Activated T-helper 1 cell treated with anti-CD3 and anti-CD28 coated beads, Interleukin-12 subunit alpha, Interleukin-12 subunit beta, Interleukin-2, Interleukin-4 antibody, amounts not matched to agents 30 ng/mL and 10 ng/mL and 1 ng/mL, durations not matched to agents 14 hours and 24 hours and 36 hours (primary cell): ENCODE measurements around the gene PYM1. TPM values are rescaled to one million over a fixed set of nuclear protein-coding genes. Genes with fewer than 3 reads are reported as not detected.

ENCODE experiments used
- DNase-seq: peaks from one replicate; pipeline ENCODE4 v3.0.0; 2021; ENCODE audit warnings: low spot score
- H3K27ac Mint-ChIP-seq: one replicate; pipeline ENCODE4 v1.8.0; 2021; ENCODE audit warnings: mild to moderate bottlenecking, mixed read lengths
- H3K27me3 Mint-ChIP-seq: one replicate; pipeline ENCODE4 v1.8.0; 2022; ENCODE audit warnings: mild to moderate bottlenecking, moderate library complexity, mixed read lengths; ENCODE audit not compliant: insufficient read depth
- H3K36me3 Mint-ChIP-seq: one replicate; pipeline ENCODE4 v1.8.0; 2021; ENCODE audit warnings: low read depth, mixed read lengths
- H3K4me1 Mint-ChIP-seq: one replicate; pipeline ENCODE4 v1.8.0; 2021; ENCODE audit warnings: low read depth, mixed read lengths
- H3K4me3 Mint-ChIP-seq: one replicate; pipeline ENCODE4 v1.8.0; 2021; ENCODE audit warnings: mild to moderate bottlenecking, moderate library complexity, mixed read lengths
- H3K9me3 Mint-ChIP-seq: one replicate; pipeline ENCODE4 v1.8.0; 2021; ENCODE audit warnings: mixed read lengths
- intact Hi-C: fragments of 100-400 bp; cut with micrococcal nuclease; formaldehyde crosslinking; loops from one replicate; pipeline ENCODE4 v1.15.1; 2024
- total RNA-seq: library from RNA; stranded (reverse); gene quantifications from 2 replicates; pipeline ENCODE4 v1.2.3, GENCODE V29; 2022

Gene PYM1
- total RNA-seq: 38.8 and 40.5 TPM in 2 replicates

DNA sequence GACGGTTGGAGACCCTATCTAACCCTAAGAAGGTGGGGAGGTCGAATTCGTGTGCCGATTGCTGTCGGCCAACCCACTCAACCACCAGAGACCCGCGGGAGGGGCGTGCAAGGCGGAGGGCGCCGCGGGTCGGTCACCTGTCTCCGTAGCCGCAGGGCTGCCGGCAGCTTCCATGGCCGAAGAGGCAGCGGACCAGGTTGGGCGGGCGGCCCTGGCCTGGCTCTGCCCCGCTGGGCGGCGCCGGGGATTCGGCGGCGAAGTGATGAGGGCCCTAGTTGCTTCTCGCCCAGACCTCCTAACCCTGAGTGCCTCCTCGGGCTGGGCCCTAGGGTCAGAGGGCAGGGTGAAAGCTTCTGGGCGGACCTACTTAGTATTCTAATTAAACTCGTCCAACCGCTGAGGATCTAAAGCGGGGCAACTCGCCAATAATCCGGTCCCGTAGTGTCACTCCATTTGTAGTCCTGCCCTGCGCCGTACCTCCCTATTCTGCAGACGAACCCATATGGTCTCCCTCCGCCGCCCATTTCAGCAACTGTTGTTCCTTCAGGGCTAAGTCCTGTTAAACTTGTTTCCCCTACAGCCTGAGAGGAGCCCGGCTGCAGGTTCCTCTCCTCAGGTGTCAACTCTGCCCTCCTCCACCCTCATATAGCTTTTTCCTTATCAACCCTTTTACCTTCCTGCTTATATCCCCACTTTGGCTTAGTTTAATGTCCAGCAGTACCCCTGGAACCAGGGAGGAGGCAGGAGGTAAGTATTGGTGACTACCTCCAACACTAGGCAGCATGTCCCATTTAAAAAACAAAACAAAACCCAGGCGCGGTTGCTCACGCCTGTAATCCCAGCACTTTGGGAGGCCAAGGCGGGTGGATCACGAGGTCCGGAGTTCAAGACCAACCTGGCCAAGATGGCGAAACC lies at the start of gene PYM1:
Gene PYM1 (minus strand): TSS at position 307 of the 915 bp plus-strand sequence. CDS start 133 bp downstream, at position 174.
- no peaks in the 10 kb centered on the region for H3K9me3 Mint-ChIP-seq
- peaks cover 26% of the 10 kb centered on the region for H3K36me3 Mint-ChIP-seq
- peaks cover 48% of the 10 kb centered on the region for H3K4me1 Mint-ChIP-seq
- peak within 1 kb of the TSS; percentile 98 for H3K27ac Mint-ChIP-seq
- no peaks in the 10 kb centered on the region for H3K27me3 Mint-ChIP-seq
- H3K4me3 Mint-ChIP-seq: peak within 1 kb of the TSS; percentile 99
- peak; percentile 66 for DNase-seq
- intact Hi-C loops: loop anchor here (1.0 to 5.0 kb wide), 9 partner anchors 12 to 1824 kb away; partner anchors contain the start of genes CDK4, DDIT3, DNAJC14 and MBD6

DNA sequence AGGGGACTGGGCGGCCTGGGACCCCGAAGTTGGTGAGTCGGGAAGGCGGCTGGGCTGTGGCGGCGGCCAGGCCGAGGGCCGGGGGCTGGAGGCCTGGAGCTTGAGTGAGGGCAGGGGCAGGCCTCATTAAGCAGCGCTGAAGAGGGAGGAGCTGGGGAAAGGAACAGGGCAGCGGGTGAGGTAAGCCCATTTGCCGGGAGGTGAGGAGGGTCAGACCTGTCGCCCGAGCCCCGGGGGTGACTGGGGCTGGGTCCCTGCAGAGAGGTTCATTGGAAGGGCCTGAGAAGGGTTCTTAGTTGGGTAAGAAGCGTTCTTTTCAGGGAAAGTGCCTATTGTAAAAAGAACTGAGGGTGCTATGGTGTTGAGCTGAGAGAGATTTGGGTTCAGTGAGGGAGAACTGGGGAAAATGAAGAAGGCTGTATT lies 46.6 kb upstream of the PYM1 start:
- H3K36me3 Mint-ChIP-seq: peaks cover 18% of the 10 kb centered on the region
- peak; percentile 51 for DNase-seq
- H3K9me3 Mint-ChIP-seq: no peaks in the 10 kb centered on the region
- no peaks in the 10 kb centered on the region for H3K27me3 Mint-ChIP-seq
- H3K4me1 Mint-ChIP-seq: peaks cover 25% of the 10 kb centered on the region
- H3K27ac Mint-ChIP-seq: no peak overlapping the region
- H3K4me3 Mint-ChIP-seq: no peak overlapping the region
- intact Hi-C loops: loop anchor here (1.0 to 5.0 kb wide), 4 partner anchors 8 to 1023 kb away; partner anchors contain the start of genes CDK2, NABP2, PMEL and RNF41

DNA sequence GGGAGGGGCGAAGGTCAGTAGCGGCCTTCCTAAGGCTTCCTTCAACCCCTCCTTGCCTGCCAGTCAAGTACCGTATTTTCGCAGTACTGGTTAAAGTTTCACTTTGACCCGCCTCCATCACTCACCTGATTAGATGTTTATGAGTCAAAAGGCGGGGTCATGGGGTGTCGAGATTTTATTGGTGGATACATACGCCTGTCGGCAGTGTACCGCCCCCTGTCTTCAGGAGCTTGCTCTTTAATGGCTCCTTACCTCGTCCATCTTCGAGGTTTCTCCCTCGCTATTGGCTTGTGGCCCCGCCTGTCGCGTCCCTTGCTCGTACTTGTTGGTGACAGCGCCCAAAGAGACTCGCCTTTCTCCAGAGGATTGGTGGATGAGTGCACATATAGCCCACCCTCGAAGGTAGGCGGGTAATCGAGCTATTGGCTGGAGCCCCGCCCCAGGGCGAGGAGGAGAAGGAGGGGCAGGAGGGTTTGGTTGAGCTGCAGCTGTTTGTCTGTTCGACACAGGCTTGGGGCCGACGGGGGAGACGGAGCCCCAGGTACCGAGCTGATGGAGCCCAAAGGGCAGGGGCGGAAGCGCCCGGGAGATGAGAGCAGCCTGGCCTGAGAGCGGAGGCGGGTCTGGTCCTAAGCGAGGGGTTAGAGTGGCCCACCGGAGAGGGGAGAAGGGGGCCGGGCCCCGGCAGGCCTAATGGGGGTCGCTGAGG lies 46.1 kb upstream of the PYM1 start, which contains the start of gene RAB5B:
Gene RAB5B (plus strand): TSS at position 480 of the 709 bp plus-strand sequence. CDS start 12,883 bp downstream, outside the sequence.
- no peak within 1 kb of the TSS for H3K27ac Mint-ChIP-seq
- intact Hi-C loops: loop anchor here (1.0 to 5.0 kb wide), 15 partner anchors 7 to 1024 kb away; partner anchors contain the start of genes BLOC1S1, CDK2, DNAJC14 and ESYT1
- H3K27me3 Mint-ChIP-seq: no peaks in the 10 kb centered on the region
- H3K4me3 Mint-ChIP-seq: no peak within 1 kb of the TSS
- peak; percentile 98 for DNase-seq
- no peaks in the 10 kb centered on the region for H3K9me3 Mint-ChIP-seq
- H3K36me3 Mint-ChIP-seq: peaks cover 19% of the 10 kb centered on the region
- H3K4me1 Mint-ChIP-seq: peaks cover 20% of the 10 kb centered on the region

DNA sequence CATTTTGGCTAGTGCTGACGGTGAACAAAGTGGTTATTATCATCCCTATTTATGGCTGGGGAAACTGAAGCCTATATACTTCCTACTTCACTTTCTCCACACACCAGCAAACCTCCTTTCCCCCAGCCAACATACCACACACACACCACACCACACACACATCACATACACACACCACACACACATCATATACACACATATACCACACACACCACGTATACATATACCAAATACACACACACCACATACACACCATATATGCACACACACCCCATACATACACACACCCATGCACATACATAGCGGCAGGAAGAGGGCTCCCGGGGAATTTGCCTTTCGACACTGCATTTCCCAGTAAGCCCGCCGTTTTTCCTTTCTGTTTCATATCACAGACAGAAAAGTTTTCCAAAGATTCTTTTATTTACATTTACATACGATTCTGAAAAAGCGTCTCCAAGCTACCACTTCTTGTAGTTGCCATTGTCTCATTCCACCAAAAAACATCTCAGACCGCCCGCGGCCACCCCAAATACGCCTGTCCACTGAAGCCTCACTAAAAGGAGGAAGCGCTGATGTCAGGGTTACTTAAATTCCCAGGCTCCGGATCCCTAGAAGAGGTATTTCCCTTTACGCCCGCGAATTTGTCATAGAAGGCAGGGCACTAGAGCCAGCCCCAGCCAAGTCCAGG lies 45.4 kb upstream of the PYM1 start:
- Mint-ChIP-seq H3K4me3 (no peak overlapping the region), H3K9me3 (no peaks in the 10 kb centered on the region), H3K27me3 (no peaks in the 10 kb centered on the region), H3K27ac (no peak overlapping the region), H3K4me1 (peaks cover 26% of the 10 kb centered on the region), H3K36me3 (peaks cover 20% of the 10 kb centered on the region)
- peak; percentile 15 for DNase-seq
- intact Hi-C loops: loop anchor here (1.0 to 5.0 kb wide), 13 partner anchors 23 to 1024 kb away; partner anchors contain the start of genes BLOC1S1, DNAJC14, ESYT1 and IKZF4

DNA sequence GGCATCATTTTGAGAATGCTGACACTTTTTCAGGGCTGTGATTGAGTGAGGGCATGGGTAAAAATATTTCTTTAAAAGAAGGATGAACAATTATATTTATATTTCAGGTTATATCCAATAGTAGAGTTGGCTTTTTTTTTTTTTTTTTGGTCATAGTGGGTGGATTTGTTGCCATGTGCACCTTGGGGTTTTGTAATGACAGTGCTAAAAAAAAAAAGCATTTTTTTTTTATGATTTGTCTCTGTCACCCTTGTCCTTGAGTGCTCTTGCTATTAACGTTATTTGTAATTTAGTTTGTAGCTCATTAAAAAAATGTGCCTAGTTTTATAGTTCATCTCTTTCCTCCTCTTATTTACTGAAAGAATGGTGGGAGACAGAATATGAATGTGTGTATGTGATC lies 44.8 kb upstream of the PYM1 start:
- no peak overlapping the region for H3K27ac Mint-ChIP-seq
- intact Hi-C loops: loop anchor here (2.0 to 5.0 kb wide), 3 partner anchors 48 to 1025 kb away; partner anchors contain the start of genes IKZF4, NABP2 and RNF41
- H3K9me3 Mint-ChIP-seq: no peaks in the 10 kb centered on the region
- H3K4me1 Mint-ChIP-seq: peaks cover 32% of the 10 kb centered on the region
- H3K27me3 Mint-ChIP-seq: no peaks in the 10 kb centered on the region
- DNase-seq: no peak
- H3K36me3 Mint-ChIP-seq: peaks cover 24% of the 10 kb centered on the region
- H3K4me3 Mint-ChIP-seq: peak overlapping the region; percentile 15

DNA sequence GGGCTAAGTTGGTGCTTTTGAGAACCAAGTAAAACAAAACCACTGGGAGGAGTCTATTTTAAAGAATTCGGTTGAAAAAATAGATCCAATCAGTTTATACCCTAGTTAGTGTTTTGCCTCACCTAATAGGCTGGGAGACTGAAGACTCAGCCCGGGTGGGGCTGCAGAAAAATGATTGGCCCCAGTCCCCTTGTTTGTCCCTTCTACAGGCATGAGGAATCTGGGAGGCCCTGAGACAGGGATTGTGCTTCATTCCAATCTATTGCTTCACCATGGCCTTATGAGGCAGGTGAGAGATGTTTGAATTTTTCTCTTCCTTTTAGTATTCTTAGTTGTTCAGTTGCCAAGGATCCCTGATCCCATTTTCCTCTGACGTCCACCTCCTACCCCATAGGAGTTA lies 44.3 kb upstream of the PYM1 start:
- H3K4me3 Mint-ChIP-seq: peak overlapping the region; percentile 15
- peaks cover 29% of the 10 kb centered on the region for H3K4me1 Mint-ChIP-seq
- no peak for DNase-seq
- H3K9me3 Mint-ChIP-seq: no peaks in the 10 kb centered on the region
- intact Hi-C loops: loop anchor here (2.0 to 5.0 kb wide), 3 partner anchors 49 to 1025 kb away; partner anchors contain the start of genes IKZF4, NABP2 and RNF41
- peaks cover 24% of the 10 kb centered on the region for H3K36me3 Mint-ChIP-seq
- H3K27me3 Mint-ChIP-seq: no peaks in the 10 kb centered on the region
- H3K27ac Mint-ChIP-seq: no peak overlapping the region

DNA sequence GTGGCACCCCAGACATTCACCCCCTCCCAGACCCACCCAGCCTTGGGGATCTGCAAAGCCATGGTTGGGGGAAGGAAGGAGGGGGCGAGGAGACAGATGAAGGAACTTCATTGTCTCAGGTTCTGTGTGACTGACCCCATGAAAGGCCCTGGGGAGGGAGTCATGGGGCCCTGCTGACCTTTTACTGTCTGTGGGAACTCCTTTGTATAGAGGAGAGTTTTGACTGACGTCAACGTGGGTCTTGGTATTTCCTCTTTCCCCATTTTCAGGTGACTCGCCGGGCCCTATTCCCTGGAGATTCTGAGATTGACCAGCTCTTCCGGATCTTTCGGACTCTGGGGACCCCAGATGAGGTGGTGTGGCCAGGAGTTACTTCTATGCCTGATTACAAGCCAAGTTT lies 43.1 kb upstream of the PYM1 start:
- intact Hi-C loops: loop anchor here (5.0 kb wide), 2 partner anchors 252 to 1027 kb away; partner anchors contain the start of genes NABP2 and RNF41
- no peak overlapping the region for H3K27ac Mint-ChIP-seq

DNA sequence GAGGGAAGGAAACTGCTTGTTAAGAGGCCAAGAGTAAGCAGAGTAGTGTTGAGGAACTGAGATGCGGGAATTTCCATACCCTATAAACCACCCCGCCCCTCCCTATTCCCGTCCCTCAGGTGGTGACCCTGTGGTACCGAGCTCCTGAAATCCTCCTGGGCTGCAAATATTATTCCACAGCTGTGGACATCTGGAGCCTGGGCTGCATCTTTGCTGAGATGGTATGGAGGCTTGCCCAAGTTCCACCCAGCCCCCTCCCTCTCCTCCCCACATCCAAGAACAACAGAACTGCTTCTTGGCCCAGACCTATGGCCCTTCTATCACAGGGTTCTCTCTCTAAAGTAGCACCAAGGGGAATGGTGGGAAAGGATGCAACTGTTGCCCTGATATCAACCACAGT lies 41.7 kb upstream of the PYM1 start:
- Mint-ChIP-seq H3K27ac (no peak overlapping the region), H3K36me3 (peaks cover 21% of the 10 kb centered on the region), H3K4me1 (peaks cover 41% of the 10 kb centered on the region), H3K27me3 (no peaks in the 10 kb centered on the region), H3K4me3 (no peak overlapping the region), H3K9me3 (no peaks in the 10 kb centered on the region)
- no peak for DNase-seq
- intact Hi-C loops: no loop called here

More for the DNA sequence above, 43.1 kb upstream of the PYM1 start:
- H3K4me1 Mint-ChIP-seq: peaks cover 34% of the 10 kb centered on the region
- no peak overlapping the region for H3K4me3 Mint-ChIP-seq
- H3K9me3 Mint-ChIP-seq: no peaks in the 10 kb centered on the region
- DNase-seq: no peak
- peaks cover 23% of the 10 kb centered on the region for H3K36me3 Mint-ChIP-seq
- no peaks in the 10 kb centered on the region for H3K27me3 Mint-ChIP-seq

DNA sequence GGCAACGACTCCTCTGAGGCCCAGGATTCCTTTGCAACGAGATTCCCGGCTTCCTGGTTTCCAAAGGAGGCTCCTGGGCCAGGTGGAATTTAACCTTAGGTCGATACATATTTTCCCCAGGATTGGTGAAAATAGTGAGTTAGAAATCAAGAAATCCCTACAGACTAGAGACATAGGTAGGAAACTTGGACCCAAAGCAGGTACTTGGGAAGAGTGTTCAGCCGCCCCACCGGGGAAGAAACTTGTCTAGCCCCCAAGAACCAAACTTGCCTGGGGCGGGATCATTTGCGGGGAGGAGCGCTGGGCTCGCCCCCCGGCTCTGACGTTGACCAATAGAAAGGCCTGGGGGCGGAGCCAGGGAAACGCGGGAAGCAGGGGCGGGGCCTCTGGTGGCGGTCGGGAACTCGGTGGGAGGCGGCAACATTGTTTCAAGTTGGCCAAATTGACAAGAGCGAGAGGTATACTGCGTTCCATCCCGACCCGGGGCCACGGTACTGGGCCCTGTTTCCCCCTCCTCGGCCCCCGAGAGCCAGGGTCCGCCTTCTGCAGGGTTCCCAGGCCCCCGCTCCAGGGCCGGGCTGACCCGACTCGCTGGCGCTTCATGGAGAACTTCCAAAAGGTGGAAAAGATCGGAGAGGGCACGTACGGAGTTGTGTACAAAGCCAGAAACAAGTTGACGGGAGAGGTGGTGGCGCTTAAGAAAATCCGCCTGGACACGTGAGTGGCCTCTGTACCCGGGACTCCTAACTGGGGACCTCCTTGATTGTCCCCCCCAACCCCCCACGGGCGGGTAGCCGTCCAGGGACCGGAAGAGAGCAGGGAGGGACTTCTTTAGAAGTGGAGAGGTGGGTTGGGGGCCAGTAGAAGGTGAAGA lies 39.0 kb upstream of the PYM1 start, which contains the start of gene CDK2:
Gene CDK2 (plus strand): TSS at position 423 of the 874 bp plus-strand sequence. CDS start 179 bp downstream, at position 602.
- intact Hi-C loops: loop anchor here (1.0 kb wide), 3 partner anchors 8 to 41 kb away; partner anchors contain the start of gene RAB5B
- Mint-ChIP-seq H3K9me3 (no peaks in the 10 kb centered on the region), H3K4me1 (peaks cover 34% of the 10 kb centered on the region), H3K4me3 (peak within 1 kb of the TSS; percentile 98), H3K36me3 (peaks cover 21% of the 10 kb centered on the region), H3K27me3 (no peaks in the 10 kb centered on the region), H3K27ac (peak within 1 kb of the TSS; percentile 90)
- peak; percentile 89 for DNase-seq

DNA sequence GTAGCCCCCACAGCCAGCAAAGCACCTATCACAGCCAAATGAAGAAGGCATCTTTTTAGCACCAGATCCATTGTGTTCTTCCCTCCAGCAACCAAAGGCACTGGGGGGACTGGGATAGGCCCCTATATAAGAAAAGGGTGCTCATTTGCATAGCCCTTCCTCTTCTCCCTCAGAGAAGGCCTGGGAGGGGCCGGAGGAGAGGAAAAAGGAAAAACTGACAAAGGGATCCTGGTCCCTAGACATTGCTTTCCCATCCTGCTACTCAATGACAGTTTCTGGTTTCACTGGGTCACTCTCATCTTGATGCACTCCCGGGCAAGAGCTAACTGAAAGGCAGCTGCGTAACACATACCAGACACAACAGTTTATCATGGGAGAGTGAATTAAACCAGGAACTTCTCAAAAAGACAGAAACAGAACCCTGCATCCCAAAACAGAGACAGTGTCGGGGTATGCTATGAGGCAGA lies 38.3 kb upstream of the PYM1 start, which contains the start of gene PMEL:
Gene PMEL (minus strand): TSS at position 102 of the 467 bp plus-strand sequence. CDS start 31 bp downstream, at position 71.
- DNase-seq: no peak
- no peaks in the 10 kb centered on the region for H3K9me3 Mint-ChIP-seq
- H3K4me3 Mint-ChIP-seq: peak within 1 kb of the TSS; percentile 98
- peak within 1 kb of the TSS; percentile 90 for H3K27ac Mint-ChIP-seq
- H3K36me3 Mint-ChIP-seq: peaks cover 20% of the 10 kb centered on the region
- peaks cover 34% of the 10 kb centered on the region for H3K4me1 Mint-ChIP-seq
- H3K27me3 Mint-ChIP-seq: no peaks in the 10 kb centered on the region
- intact Hi-C loops: loop anchor here (1.0 kb wide), 3 partner anchors 8 to 41 kb away; partner anchors contain the start of gene RAB5B

DNA sequence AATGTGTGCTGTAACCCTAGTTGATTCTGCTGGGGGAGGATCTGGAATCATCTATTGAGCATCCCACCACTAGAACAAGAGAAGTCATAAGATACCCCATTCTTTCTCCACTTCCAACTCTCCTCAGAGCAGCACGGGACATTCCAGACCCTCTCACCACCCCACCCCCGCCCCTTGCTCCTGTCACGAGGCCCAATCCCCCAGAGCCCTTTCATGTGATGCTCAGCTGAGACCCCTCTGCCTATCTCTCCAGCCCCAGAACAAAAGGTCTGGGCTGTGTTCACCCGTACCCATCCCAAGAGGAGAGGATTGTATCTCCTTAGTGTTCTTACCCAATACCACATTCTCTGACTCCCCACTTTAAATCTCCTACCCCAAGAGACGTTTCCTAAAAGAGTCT lies 37.5 kb upstream of the PYM1 start:
- Mint-ChIP-seq H3K27me3 (no peaks in the 10 kb centered on the region), H3K27ac (no peak overlapping the region), H3K9me3 (no peaks in the 10 kb centered on the region), H3K36me3 (peaks cover 15% of the 10 kb centered on the region), H3K4me3 (peak overlapping the region; percentile 98), H3K4me1 (peaks cover 34% of the 10 kb centered on the region)
- no peak for DNase-seq
- intact Hi-C loops: no loop called here
